ENCODE data around the gene PRRC2B.
A peak's percentile ranks its signal among the peaks of the same experiment; 100 is the strongest.
"Not testable (repeated sequence)": the region's sequence is repeated elsewhere in the genome, so short reads cannot be mapped to it uniquely, and the experiment has no call there.

Gene PRRC2B

DNA sequence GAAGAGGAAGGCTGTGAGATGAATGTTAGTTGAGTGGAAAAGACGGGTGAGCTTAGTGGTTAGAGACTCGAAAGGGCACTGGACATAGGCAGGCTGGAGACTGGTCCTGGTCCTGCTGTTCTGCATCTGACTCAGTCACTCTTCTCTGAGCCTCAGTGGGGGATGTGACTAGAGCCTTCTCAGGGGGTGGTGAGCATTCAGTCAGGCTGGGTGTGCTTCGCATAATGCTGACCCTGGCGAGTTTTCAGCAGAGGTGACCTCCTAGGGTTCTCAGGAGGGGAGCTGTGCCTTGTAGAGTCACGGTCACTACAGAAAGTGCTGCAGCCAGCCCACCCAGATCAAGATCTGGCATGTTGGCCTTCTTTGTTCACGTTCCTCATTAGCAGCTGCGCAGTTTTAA, 44.3 kb downstream of the PRRC2B start:
- DNase-seq = no peak

DNA sequence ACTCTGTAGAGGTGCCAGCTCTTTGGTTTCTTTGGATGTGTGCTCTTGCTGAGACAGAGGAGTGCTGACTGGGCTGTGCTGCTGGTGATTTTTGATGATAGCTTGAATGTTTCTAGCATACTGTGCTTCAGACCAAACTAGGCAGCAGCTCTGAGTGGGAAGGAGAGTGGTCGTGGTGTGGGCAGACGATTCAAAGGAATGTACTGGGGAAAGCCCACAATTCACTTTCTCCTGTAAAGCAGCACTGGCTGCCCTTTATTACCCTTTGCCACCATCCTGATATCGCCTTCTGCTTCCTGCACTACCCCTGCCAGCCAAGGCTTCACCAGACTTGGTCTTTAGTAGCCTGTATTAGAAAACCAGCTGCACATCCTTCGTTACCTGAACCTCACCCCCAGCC, 45.3 kb downstream of the PRRC2B start:
- DNase-seq = no peak

DNA sequence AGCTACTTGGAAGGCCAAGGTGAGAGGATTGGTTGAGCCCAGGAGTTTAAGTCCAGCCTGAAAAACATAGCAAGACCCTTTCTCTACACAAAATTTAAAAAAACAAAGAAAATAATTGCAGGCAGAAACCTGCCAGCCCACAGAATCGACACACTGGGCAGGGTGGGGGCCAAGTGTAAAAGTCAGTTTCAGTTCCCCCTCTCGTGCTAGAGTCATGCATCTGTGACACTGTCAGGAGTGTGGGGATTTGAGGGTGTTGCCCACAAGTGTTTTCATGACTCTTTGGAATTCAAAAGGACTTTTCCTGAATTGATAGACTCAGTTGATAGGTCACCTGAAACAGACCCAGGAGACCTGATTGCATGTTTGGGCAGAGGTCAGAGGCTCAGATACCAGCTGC, 47.6 kb downstream of the PRRC2B start:
- DNase-seq = no peak

DNA sequence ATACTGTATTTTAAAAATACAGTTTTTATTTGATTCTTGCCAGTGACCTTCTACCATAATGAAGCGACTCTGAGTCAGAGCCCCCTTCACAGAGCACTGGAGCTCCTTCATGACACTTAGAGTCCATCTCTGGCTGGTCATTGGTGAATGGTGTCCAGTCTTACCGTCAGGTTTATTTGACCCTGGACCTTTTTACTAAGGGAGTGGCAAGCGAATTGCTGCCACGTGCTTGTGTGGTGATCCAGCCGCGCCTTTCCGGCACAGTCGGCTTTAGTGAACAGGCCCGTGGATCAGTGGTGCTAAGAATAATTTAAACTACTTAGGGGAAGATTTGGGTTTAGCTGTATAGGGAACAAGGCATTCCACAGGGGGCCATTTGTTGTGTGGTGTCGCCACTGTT, 48.5 kb downstream of the PRRC2B start:
- no peak for DNase-seq

DNA sequence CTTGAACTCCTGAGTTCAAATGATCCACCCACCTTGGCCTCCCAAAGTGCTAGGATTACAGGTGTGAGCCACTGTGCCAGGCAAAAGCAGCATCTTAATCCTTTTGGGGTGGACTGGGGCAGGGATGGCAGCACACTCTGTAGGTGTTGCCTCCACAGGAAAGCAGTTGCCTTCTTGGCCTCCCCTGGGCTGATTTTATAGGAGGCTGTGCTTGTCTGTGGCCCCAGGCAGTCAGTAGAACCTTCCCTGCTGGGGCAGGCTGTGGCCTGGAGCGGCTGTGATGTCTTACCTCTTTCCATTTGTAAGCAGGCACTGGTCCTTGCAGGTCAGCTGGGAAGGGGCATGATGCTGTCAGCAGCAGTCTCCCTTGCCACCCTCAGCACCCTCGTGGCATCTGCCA, 49.8 kb downstream of the PRRC2B start:
- no peak for DNase-seq

DNA sequence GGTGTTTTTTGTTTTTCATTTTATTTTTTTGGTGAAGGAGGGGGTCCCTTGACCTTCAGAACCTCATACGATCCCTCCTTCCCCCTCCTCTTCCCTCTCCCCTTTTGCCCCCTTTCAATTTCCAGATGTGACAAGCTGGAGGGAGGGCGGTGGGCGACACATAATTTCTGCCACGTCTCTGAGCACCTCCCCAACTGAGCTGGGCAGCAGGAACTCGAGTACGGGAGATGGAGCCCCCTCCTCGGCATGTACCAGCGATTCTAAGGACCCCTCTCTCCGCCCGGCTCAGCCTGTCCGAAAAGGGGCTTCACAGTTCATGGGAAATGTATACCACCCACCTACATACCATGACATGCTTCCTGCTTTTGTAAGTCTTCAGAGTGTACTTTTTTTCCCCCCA, 52.4 kb downstream of the PRRC2B start:
- no peak for DNase-seq

DNA sequence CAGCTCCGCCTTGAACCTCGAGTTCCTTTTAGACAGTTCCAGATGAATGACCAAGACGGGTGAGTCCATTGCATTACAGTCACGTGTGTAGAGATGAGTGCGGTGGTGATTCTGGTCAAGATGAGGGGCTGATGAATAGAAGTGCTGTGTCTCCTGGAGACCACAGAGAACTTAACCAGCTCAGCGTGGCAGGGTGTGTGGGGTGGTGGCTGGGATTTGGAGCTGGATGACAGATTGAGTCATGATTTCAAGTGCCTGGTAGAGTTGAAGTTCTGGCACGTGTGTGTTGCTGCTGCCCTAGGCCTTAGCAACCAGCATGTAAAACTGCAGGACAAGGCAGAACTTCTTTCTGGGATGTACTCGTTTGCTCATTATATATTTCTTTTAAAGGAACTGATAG, 53.3 kb downstream of the PRRC2B start:
- DNase-seq = no peak

DNA sequence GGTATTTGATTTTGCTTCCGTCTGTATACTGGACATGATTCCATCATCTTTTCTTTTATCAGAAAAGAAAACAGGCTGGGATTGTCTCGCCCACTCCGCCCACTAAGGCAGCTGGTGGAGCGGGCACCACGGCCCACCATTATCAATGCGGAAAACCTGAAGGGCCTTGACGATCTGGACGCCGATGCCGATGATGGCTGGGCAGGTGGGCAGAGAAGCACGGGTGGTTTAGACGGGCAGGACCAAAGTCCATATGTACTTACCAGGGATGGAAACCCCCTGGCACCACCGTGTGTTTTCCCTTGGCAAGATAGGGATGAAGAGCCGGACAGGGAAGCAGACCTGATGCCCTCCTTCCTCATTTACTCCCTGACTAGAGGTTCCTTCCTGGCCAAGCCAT, 53.7 kb downstream of the PRRC2B start:
- no peak for DNase-seq

DNA sequence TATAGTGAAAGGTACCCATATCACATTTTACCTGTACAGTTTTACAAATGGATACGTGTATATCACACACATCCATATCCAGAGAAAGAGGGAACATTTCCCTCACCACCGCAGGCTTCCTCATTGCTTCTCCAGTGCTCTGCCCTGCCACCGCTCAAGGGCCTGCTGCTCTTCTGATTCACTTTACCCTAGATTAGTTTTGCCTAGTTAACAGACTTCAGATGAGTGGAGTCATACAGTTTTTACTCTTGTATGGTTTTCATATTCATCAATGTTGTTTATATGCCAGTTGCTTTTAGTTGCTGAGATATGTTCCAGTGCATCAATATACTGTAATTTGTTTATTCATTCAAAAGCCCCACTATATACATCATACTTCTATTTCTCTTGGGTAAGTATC, 54.9 kb downstream of the PRRC2B start:
- no peak for DNase-seq

DNA sequence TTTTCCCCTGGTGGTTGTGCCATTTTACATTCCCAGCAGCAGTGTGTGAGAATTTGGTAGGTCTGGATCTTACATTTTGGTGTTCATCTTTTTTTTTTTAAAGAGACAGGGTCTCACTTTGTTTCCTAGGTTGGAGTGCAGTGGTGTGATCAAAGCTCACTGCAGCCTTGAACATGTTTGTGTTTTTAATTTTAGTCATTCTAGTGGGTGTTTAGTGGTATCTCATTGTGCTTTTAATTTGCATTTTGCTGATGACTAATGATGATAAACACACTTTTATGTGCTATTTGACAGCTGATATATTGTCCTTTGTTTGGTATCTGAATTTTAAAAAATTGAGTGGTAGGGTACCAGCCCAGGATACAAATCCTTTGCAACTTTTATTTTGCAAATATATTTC, 55.4 kb downstream of the PRRC2B start:
- no peak for DNase-seq

DNA sequence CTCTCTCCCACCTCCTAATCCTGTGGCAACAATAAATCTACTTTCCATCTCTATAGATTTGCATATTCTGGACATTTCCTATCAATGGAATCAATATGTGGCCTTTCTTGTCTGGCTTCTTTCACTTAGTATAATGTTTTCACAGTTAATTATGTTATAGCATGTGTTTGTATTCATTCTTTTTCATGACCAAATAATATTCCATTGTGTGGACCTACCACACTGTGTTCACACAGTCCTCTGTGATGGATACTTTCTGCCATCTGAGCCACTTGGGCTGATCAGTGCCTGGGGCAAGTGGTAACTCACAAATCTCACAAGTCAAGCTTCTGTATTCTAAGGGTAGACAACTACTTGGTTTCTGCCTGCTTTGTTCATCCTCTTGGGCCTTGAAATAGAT, 60.1 kb downstream of the PRRC2B start:
- DNase-seq = no peak

DNA sequence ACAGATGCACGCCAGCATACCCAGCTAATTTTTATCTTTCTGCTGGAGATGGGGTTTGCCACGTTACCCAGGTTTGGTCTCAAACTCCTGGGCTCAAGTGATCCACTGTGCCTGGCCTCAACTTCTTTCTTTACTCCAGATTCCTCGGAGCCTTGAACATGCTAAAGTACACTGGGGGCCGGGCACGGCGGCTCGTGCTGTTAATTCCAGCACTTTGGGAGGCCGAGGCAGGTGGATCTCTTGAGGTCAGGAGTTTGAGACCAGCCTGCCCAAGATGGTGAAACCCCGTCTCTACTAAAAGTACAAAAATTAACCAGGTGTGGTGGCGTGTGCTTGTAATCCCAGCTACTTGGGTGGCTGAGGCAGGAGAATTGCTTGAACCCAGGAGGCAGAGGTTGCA, 61.8 kb downstream of the PRRC2B start:
- not testable (repeated sequence) for DNase-seq

DNA sequence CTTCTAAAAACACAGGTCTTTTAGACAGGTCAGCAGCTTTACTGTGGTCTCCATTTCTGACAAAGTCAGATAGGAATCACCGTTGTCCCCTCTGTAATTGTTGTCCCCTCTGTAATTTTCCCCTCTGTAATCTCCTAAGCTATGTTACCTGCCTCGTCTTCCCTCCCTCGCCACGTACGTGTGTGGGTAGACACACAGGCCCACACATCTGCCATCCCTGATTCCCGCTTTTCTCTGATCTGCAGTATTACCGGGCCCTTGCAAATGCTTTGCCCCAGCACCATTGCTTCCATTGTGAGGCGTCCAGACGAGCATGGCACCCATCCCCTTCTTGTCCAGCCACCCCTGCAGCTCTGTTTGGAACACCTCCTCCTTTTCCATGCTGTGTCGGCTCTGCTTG, 63.9 kb downstream of the PRRC2B start:
- no peak for DNase-seq

DNA sequence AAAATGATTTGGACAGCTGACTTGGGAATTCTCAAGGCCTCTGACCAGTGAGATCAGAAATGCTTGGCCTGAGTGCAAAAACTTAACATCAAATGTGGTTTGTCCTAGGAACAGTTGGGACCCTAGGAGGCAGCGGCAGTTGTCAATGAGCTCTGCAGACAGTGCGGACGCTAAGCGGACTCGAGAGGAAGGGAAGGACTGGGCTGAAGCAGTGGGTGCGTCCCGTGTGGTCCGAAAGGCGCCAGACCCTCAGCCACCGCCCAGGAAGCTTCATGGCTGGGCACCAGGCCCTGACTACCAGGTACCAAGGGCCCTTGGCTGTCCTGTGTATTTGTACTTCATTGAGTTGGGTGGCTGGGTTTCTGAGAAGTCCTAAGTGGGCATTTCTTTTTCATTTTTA, 65.2 kb downstream of the PRRC2B start:
- DNase-seq = no peak

DNA sequence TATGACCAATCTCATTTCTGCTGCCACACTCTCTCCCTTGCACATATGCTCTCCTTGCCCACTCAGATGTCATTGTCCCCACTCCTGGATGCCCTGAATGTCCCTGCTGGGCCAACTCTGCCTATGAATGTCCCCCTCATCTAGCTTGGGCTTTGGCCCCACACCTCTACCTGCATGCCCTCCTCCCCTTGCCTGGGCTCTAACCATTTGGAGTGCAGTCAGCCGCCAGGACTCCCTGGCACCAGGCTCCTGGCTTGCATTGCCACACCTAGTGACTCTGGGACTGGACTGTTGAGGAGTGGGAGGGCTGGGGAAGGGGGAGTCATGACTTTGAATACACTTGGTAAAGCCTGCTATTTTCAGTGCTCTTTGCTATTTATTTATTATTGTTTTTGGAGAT, 67.3 kb downstream of the PRRC2B start:
- DNase-seq = no peak

DNA sequence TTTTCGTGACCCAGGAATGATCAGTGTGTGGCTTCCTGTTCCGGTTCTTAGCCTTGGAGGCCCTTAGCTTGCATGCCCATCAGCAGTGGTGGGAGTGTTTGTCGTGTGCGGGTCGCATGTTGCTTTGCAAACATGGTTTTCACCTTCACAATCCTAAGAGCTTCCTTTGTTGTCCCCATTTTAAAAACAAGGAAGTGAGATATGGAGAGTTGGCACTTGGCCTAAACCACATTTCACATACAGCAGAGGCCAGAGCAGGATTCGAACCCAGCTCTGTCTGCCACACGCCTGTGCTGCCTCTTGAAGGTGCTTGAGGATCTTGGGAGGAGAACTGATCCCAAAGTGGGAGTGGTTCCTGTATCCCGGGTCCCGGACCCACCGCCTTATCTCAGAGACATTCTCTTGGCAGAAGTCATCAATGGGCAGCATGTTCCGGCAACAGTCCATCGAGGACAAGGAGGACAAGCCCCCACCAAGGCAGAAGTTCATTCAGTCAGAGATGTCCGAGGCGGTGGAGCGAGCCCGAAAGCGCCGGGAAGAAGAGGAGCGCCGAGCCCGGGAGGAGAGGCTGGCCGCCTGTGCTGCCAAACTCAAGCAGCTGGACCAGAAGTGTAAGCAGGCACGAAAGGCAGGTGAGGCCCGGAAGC, 70.6 kb downstream of the PRRC2B start:
- no peak for DNase-seq

DNA sequence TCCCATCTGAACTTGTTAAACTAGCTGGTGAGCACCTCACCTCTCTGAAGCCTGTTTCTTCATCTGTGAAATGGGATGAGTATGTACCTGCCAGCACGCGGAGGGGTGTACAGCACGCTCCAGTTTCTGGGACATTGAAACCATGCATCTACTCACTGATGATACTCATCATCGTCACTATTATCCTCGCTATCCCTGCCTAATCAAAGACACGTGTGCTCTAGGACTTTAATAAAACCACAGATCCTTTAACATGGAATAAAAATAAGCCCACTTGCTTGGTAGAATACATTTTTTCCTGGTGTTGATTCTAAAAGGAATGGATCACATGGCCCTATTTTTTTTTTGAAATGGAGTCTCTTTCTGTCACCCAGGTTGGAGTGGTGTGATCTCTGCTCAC, 71.5 kb downstream of the PRRC2B start:
- DNase-seq = no peak

DNA sequence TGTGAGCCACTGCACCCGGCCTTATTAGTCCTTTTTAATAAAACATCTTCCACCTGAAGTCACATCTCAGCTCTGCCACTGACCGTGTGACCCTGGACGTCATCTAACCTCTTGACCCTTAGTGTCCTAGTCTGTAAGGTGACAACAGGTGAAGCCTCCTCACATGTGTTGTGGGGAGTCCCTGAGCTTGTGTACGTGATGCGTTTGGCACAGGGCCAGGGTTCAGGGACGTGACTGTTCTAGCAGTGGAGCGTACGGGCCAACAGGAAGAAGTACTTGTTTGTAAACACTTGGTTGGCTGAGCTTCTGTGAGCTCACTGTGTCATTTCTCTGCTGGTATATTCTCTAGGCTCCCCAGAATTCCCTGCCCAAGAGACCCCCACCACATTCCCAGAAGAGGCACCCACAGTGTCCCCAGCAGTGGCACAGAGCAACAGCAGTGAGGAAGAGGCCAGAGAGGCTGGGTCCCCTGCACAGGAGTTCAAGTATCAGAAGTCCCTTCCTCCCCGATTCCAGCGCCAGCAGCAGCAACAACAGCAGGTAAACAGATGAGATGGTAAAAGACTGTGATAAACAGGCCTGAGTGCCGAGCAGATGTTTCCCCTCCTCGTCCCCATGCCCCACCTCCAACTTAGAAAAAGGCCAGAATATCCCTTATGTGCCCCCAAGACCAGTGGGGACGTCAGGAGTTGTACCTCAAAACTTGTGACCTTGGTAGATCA, 73.5 kb downstream of the PRRC2B start:
- DNase-seq = peak; percentile 30

DNA sequence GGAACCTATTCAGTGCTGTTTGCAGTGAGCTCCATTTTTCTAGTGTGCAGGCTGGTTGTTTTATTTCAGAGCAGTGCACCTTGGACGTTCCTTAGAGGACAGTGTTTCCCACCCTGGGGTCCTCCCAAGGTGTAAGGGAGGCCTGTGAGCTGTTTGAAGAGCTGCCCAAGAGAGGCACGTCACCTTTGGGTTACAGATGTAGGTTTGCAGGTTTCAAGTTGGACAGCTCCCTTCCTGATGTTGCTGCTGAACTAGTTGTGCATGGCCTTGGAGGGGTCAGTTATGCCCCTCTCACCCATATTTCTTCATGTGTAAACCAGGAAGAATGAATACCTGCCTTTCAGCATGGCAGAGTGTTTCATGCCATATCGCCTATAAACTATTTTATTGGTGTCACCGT, 74.1 kb downstream of the PRRC2B start:
- no peak for DNase-seq

DNA sequence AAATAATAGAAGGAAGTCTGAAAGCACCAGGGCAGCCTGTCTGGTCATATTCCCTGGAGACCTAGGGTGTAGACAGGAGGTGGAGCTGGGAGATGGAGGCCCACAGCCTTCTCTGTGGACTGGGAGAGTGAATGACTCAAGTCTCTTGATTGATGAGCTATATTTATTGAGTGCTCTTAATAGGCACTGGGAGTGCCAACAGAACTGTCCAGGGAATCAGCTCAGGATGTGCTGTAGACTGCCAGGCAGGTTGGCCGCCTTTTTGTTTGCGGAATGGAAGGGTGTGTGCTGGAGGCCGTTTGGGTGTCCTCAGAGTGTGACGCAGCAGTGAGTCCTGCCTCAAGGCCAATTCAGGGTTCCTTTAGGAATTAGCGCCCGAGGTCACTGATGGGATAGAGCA, 75.5 kb downstream of the PRRC2B start:
- peak; percentile 37 for DNase-seq

DNA sequence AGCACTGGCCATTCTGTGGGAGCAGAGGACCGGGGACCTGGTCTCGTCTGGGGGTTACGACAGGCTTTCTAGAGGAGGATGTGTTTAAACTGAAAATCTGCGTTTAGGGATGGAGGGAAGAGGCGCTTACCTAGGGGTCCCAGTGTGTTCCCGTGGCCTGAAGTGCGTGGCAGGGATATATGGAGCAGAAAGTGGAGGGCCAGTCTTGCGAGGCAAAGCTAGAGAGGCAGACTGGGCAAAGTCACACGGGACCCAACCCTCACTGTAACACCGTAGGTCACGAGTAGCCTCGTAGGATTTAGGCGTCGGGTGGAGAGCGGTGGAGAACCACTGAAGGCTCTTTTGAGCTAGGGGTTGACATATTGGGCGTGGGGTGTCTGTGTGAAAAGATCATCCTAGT, 76.1 kb downstream of the PRRC2B start:
- no peak for DNase-seq

DNA sequence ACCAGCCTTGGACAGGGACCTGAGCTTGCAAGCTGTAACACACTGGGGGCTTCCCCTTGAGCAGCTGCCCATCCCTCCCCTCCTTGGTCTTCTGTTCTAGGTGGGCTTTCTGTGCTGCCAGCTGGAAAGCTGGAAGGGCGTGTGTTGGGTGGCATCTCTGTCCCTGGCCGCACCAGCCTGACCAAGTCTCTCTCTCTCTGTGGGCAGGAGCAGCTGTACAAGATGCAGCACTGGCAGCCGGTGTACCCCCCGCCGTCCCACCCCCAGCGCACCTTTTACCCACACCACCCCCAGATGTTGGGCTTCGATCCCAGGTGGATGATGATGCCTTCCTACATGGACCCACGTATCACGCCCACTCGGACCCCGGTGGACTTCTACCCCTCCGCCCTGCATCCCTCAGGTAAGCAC, 76.7 kb downstream of the PRRC2B start:
- DNase-seq = peak; percentile 48

DNA sequence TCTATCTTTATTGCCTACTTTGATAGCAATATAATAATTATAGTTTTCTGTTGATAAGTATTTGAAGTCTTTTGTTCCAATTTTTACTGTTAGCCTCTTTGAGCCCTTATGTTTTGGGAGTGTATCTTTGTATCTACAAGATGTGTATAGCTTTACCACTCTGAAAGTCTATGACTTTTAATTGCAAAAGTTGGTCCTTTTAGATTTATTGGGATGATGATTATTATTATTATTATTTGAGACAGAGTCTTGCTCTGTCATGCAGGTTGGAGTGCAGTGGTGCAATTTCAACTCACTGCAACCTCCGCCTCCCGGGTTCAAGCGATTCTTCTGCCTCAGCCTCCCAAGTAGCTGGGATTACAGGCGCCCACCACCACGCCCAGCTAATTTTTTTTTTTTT, 78.2 kb downstream of the PRRC2B start:
- not testable (repeated sequence) for DNase-seq

DNA sequence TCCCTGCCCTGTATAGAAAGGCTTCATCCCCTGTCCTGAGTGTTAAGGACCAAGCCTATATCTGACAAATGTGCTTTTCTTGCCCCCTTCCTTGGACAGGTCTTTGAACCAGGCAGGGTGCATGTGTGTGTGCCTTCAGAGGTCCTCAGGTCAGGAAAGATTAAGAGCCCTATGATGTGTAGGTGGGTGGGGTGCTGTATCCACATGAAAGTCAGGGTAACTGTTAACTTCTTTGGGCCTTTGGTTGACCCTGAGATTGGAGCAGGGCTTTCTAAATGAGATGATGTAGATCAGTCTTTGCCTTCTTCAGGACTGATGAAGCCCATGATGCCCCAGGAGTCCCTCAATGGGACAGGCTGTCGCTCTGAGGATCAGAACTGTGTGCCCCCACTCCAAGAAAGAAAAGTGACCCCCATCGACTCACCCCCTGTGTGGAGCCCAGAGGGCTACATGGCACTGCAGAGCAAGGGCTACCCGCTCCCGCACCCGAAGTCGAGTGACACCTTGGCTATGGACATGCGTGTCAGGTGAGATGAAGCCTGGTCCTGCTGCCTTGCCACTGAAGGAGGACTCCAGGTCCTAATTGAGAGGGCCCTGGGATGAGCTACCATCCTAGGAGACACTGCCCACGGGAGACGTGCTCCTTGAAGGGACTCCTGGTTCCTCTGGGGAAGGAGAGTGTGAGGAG, 79.5 kb downstream of the PRRC2B start:
- no peak for DNase-seq

All from islet precursor cell (in vitro differentiated cells).